T-cell (primary cell): Measurements from ENCODE around the gene DNAJC2. TPM values are rescaled to one million over a fixed set of nuclear protein-coding genes. Genes with fewer than 3 reads are reported as not detected.
"Not testable (repeated sequence)": the region's sequence is repeated elsewhere in the genome, so short reads cannot be mapped to it uniquely, and the experiment has no call there.

Source experiments
- ATAC-seq, 4 experiments: fragments of 200-7000 bp in 3 of 4; fragments of 150-1000 bp in 1 of 4; cut with Tn5 transposase; replicated peaks in 1 of 4; 1 replicate in 3 of 4; 2 replicates in 1 of 4; pipeline ENCODE4 v1.10.0; 2021; ENCODE audit warnings: moderate library complexity in 3 of 4, mild to moderate bottlenecking in 2 of 4, moderate number of reproducible peaks in 1 of 4
- CTCF ChIA-PET, 2 donors: fragments of 300-600 bp; sonication (Branson Sonifier 250); formaldehyde crosslinking; loops; one replicate each; lab custom pipeline; 2022; ENCODE audit warnings: antibody characterized with exemption in 2 of 2; lab: Charles Lee
- POLR2A ChIA-PET, 2 donors: fragments of 300-600 bp; sonication (Branson Sonifier 250); formaldehyde crosslinking; loops; one replicate each; lab custom pipeline; 2022; ENCODE audit warnings: antibody characterized with exemption in 2 of 2; lab: Charles Lee
- DNase-seq, 35 experiments: peaks; one replicate each; pipeline versions ENCODE4 v3.0.0 to v3.0.0-alpha.2; 2013 to 2023
- H3K27ac ChIP-seq: one replicate; pipeline ENCODE4 v1.5.1; 2013; ENCODE audit warnings: low read length
- H3K27me3 ChIP-seq, 2 experiments: replicated peaks in 1 of 2; 1 replicate in 1 of 2; 2 replicates in 1 of 2; pipeline versions ENCODE4 v1.6.1 to v1.7.0; 2013; ENCODE audit warnings: low read length in 1 of 2, mixed read lengths in 1 of 2; ENCODE audit not compliant: control insufficient read depth in 2 of 2, insufficient read depth in 2 of 2; ENCODE audit errors: extremely low read depth in 1 of 2
- H3K36me3 ChIP-seq, 2 donors: 1 replicate in 1 of 2; 2 replicates in 1 of 2; pipeline versions ENCODE4 v1.6.1 to v1.7.0; 2013; ENCODE audit warnings: low read length in 1 of 2; ENCODE audit not compliant: control insufficient read depth in 2 of 2, insufficient read depth in 1 of 2; ENCODE audit errors: extremely low read depth in 1 of 2
- H3K4me1 ChIP-seq, 2 experiments: 1 replicate in 1 of 2; 2 replicates in 1 of 2; pipeline versions ENCODE4 v1.6.1 to v1.7.0; 2013; ENCODE audit warnings: low read length in 2 of 2, mixed read lengths in 1 of 2; ENCODE audit not compliant: insufficient read depth in 2 of 2, control insufficient read depth in 1 of 2; ENCODE audit errors: extremely low read depth in 1 of 2
- H3K4me3 ChIP-seq, 2 donors: 1 replicate in 1 of 2; 2 replicates in 1 of 2; pipeline versions ENCODE4 v1.5.1 to v1.7.0; 2013; ENCODE audit warnings: mild to moderate bottlenecking in 2 of 2, low read length in 1 of 2, moderate library complexity in 1 of 2; ENCODE audit not compliant: control insufficient read depth in 1 of 2; ENCODE audit errors: extremely low read depth in 1 of 2
- H3K9me3 ChIP-seq: 2 replicates; pipeline ENCODE4 v1.7.0; 2013
- H3K27ac Mint-ChIP-seq, 2 donors: one replicate each; pipeline ENCODE4 v1.8.0; 2020 to 2021; ENCODE audit warnings: mild to moderate bottlenecking in 2 of 2, mixed read lengths in 2 of 2
- H3K27me3 Mint-ChIP-seq, 2 donors: one replicate each; pipeline ENCODE4 v1.8.0; 2021 to 2022; ENCODE audit warnings: mixed read lengths in 2 of 2
- H3K36me3 Mint-ChIP-seq: one replicate; pipeline ENCODE4 v1.8.0; 2021; ENCODE audit warnings: mixed read lengths
- H3K4me1 Mint-ChIP-seq, 3 donors: one replicate each; pipeline ENCODE4 v1.8.0; 2020 to 2022; ENCODE audit warnings: mixed read lengths in 3 of 3, mild to moderate bottlenecking in 1 of 3
- H3K4me3 Mint-ChIP-seq, 3 donors: one replicate each; pipeline ENCODE4 v1.8.0; 2020 to 2022; ENCODE audit warnings: mild to moderate bottlenecking in 3 of 3, mixed read lengths in 3 of 3, moderate library complexity in 3 of 3
- H3K9me3 Mint-ChIP-seq, 3 donors: one replicate each; pipeline ENCODE4 v1.8.0; 2020 to 2022; ENCODE audit warnings: mixed read lengths in 3 of 3
- WGBS: methylation state at CpG from one replicate; pipeline ENCODE4 v1.1.5; 2013; ENCODE audit warnings: missing lambda C conversion rate; ENCODE audit not compliant: insufficient coverage; 5-methylcytosine and 5-hydroxymethylcytosine counted together
- total RNA-seq, 35 experiments: library from RNA in 6 of 35; stranded (reverse) in 6 of 35; fragments of 120-200 nt in 1 of 35; gene quantifications; one replicate each; pipeline versions ENCODE4 v1.2.1 to v1.2.4 and lab custom pipeline; 2013 to 2026

Gene DNAJC2
- total RNA-seq, 5 donors from 2014 or later (not counting 1 experiment from before 2014, with no cell fraction given) = 34.5 to 57.6 (median 40.0) TPM

- POLR2A ChIA-PET, H3K4me3 Mint-ChIP-seq, H3K27ac Mint-ChIP-seq, H3K27ac ChIP-seq, H3K9me3 Mint-ChIP-seq, H3K9me3 ChIP-seq, H3K36me3 Mint-ChIP-seq, H3K36me3 ChIP-seq, H3K27me3 Mint-ChIP-seq, DNase-seq, H3K4me1 Mint-ChIP-seq, CTCF ChIA-PET, H3K27me3 ChIP-seq, ATAC-seq, H3K4me1 ChIP-seq, H3K4me3 ChIP-seq: not testable (repeated sequence)
- WGBS = no CpG with 5 or more reads among the region's 2 CpGs
These were observed 78.3 kb downstream of the DNAJC2 start for GRCh38 chr7:103266229-103266628.

DNA sequence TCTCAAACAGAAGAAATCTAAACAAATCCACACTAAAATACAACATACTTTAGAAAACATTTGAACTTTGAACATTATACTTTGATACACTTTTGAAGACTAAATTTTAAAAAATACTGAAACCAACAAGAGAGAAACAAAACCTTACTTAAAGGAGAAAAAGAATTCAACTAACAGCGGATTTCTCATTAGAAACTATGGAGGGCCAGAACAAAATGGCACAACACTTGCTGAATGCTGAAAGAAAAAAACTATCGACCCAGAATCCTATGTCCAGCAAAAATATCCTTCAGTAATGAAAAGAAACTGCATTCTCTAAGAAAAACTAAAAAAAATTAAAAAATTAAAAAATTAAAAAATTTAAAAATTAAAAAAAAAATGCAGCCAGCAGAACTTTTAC, 80.5 kb downstream of the DNAJC2 start:
- H3K4me3 ChIP-seq, H3K4me1 ChIP-seq, DNase-seq, H3K9me3 ChIP-seq, POLR2A ChIA-PET, H3K27ac Mint-ChIP-seq, H3K36me3 ChIP-seq, H3K36me3 Mint-ChIP-seq, H3K27ac ChIP-seq, H3K4me3 Mint-ChIP-seq, H3K9me3 Mint-ChIP-seq, H3K27me3 ChIP-seq, H3K4me1 Mint-ChIP-seq, H3K27me3 Mint-ChIP-seq, CTCF ChIA-PET, ATAC-seq: not testable (repeated sequence)
- no CpG with 5 or more reads among the region's 2 CpGs for WGBS

Other genes starting within 250 kb of the DNAJC2 start
- 10 to 100 TPM in 3 of 5 donors, 1 to 10 TPM in 2; 5.4 to 19.1 (median 15.8) TPM for gene NAPEPLD, start 195.7 kb downstream of the DNAJC2 start, total RNA-seq
- 10 to 100 TPM; 62.5 to 91.1 (median 66.2) TPM for gene PMPCB, start 47.3 kb downstream of the DNAJC2 start, total RNA-seq
- gene PSMC2, start 2.9 kb upstream of the DNAJC2 start, total RNA-seq = 10 to 100 TPM; 61.8 to 72.6 (median 66.6) TPM
- gene SLC26A5, start 101.4 kb upstream of the DNAJC2 start, total RNA-seq = under 1 TPM in 2 of 5 donors, not detected in 3; 0.22 to 0.23 TPM